ENCODE measurements around the gene LDLRAD3.

DNA sequence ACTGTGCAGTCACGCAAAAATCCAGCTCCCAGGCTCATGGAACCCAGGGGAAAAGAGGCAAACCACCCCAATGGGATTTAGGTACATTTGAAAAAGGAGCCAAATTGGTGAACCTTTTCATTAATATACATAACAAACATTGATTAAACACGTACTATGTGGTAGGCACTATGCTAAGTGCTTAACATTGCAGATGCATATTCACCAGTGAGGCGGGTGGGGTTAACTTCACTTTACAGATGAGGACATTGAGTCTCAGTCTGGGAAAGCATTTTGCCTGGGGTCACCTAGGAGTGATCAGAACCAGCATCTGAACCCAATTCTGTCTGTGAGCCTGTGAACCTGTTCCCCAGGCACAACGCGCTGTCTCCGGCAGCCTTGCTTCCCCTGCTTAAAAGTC lies 199.0 kb downstream of the LDLRAD3 start:
- TF ChIP-seq, protein P1, sequence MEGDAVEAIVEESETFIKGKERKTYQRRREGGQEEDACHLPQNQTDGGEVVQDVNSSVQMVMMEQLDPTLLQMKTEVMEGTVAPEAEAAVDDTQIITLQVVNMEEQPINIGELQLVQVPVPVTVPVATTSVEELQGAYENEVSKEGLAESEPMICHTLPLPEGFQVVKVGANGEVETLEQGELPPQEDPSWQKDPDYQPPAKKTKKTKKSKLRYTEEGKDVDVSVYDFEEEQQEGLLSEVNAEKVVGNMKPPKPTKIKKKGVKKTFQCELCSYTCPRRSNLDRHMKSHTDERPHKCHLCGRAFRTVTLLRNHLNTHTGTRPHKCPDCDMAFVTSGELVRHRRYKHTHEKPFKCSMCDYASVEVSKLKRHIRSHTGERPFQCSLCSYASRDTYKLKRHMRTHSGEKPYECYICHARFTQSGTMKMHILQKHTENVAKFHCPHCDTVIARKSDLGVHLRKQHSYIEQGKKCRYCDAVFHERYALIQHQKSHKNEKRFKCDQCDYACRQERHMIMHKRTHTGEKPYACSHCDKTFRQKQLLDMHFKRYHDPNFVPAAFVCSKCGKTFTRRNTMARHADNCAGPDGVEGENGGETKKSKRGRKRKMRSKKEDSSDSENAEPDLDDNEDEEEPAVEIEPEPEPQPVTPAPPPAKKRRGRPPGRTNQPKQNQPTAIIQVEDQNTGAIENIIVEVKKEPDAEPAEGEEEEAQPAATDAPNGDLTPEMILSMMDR (IDR thresholded peaks at IDR 0.05; ENCODE audit: borderline replicate concordance, extremely low read depth, low read length, poor library complexity, severe bottlenecking) = no peak
- no peak for TF ChIP-seq EZH2 (IDR thresholded peaks at IDR 0.05; ENCODE audit: borderline replicate concordance, low read depth, low read length, severe bottlenecking)

Data from DND-41 (cell line).